ENCODE data around the gene GPR89A. TPM values are rescaled to one million over a fixed set of nuclear protein-coding genes. Genes with fewer than 3 reads are reported as not detected.

Gene GPR89A
- total RNA-seq, 4 donors from 2014 or later = 34.7 to 82.4 (median 52.1) TPM

DNA sequence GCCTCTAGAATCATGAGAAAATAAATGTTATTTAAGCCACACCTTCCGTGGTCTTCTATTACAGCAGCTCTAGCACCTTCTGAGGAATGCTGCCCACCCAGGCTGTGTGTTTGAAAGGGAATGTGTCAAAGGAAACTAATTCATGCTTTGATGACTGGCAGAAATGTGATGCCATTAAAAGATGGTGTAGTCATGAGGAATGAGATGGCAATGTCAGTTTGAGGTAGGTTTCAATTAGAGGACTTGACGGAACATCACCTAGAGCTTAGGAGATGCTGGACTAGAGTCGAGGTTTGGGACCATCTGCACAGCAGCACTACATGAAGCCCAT, 88.8 kb downstream of the GPR89A start:
- no peak for DNase-seq
- TF ChIP-seq POLR2A (IDR thresholded peaks at IDR 0.05) = no peak
- TF ChIP-seq, protein P1, sequence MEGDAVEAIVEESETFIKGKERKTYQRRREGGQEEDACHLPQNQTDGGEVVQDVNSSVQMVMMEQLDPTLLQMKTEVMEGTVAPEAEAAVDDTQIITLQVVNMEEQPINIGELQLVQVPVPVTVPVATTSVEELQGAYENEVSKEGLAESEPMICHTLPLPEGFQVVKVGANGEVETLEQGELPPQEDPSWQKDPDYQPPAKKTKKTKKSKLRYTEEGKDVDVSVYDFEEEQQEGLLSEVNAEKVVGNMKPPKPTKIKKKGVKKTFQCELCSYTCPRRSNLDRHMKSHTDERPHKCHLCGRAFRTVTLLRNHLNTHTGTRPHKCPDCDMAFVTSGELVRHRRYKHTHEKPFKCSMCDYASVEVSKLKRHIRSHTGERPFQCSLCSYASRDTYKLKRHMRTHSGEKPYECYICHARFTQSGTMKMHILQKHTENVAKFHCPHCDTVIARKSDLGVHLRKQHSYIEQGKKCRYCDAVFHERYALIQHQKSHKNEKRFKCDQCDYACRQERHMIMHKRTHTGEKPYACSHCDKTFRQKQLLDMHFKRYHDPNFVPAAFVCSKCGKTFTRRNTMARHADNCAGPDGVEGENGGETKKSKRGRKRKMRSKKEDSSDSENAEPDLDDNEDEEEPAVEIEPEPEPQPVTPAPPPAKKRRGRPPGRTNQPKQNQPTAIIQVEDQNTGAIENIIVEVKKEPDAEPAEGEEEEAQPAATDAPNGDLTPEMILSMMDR (IDR thresholded peaks at IDR 0.05) = no peak
- Histone ChIP-seq H3K4me1 (no peaks in the 10 kb centered on the region), H3K9me3 (no peaks in the 10 kb centered on the region), H3K27me3 (no peaks in the 10 kb centered on the region), H3K27ac (no peak overlapping the region), H3K36me3 (no peaks in the 10 kb centered on the region), H3K4me3 (no peak overlapping the region)

DNA sequence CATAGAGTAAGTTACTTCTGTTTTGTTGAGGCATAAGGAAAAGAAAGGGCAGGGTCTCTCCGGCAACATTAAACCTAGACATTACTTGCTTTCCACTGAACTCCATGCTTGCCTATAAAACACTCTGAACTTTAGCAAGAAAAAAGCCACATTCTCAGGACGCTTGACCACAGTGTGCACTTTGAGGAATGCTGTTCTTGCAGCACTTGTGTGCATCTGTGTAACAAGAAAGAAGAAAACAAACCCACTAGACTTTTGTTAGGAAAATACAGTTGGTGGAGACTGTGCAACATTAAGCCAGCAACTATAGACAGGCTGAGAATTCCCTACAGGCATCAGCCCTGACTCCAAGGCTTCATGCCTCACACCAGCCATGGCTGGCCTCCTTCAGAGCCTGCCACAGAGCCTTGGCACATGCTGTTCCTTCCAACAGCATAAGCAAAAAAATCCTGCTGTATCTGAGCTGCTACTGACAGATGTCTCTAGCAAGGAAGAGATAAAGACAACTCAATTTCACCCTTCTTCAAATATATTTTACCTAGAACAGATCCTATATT, 93.6 kb downstream of the GPR89A start:
- DNase-seq = no peak
- Histone ChIP-seq H3K9me3 (no peaks in the 10 kb centered on the region), H3K4me3 (no peak overlapping the region), H3K36me3 (no peaks in the 10 kb centered on the region), H3K27me3 (no peaks in the 10 kb centered on the region), H3K27ac (no peak overlapping the region), H3K4me1 (no peaks in the 10 kb centered on the region)
- no peak for TF ChIP-seq POLR2A (IDR thresholded peaks at IDR 0.05)
- TF ChIP-seq, protein P1 (IDR thresholded peaks at IDR 0.05) = no peak

DNA sequence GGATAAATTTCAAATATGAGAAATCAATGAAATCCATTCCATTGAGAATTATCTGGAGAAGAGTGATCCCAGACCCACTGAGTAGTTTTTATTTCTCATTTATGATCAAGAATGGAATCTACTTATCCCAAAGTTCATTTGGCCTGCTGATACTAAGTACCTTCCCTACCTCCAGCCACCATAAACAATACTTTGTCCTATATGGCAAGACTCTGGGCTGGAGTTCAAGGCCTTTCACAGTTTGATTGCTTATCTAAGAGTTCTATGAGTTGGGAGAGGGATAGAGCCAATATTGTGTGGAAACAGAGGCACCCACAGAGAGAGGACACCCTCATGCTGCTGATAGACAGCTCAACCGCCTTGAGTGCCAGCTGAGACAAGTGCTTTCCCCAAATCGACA, 94.3 kb downstream of the GPR89A start:
- Histone ChIP-seq H3K4me3 (no peak overlapping the region), H3K27ac (no peak overlapping the region), H3K27me3 (no peaks in the 10 kb centered on the region), H3K4me1 (no peaks in the 10 kb centered on the region), H3K9me3 (no peaks in the 10 kb centered on the region), H3K36me3 (no peaks in the 10 kb centered on the region)
- no peak for DNase-seq
- no peak for TF ChIP-seq POLR2A (IDR thresholded peaks at IDR 0.05)
- TF ChIP-seq, protein P1 (IDR thresholded peaks at IDR 0.05) = no peak

DNA sequence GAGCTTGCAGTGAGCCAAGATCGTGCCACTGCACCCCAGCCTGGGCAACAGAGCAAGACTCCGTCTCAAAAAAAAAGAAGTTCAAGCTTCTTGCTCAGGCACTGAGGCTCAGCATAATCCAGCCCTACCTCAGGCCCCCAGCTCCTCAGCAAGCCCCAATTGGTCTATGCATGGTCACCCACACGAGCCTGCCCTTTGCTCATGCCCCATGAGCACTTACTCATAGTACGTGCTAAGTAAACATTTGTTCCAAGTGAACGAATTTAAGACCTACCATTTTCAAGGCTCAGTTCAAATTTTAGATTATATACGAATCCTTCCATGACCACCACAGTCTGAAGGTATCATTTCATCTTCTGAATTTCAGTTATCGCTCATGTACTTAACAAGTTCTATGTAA, 95.0 kb downstream of the GPR89A start:
- no peak for TF ChIP-seq POLR2A (IDR thresholded peaks at IDR 0.05)
- TF ChIP-seq, protein P1 (IDR thresholded peaks at IDR 0.05) = no peak
- H3K36me3 ChIP-seq = no peaks in the 10 kb centered on the region
- no peak for DNase-seq
- H3K4me3 ChIP-seq = no peak overlapping the region
- H3K9me3 ChIP-seq = no peaks in the 10 kb centered on the region
- no peak overlapping the region for H3K27ac ChIP-seq
- H3K27me3 ChIP-seq = no peaks in the 10 kb centered on the region
- H3K4me1 ChIP-seq = peaks cover 0 to 6% (median 0%) of the 10 kb centered on the region in 4 donors

DNA sequence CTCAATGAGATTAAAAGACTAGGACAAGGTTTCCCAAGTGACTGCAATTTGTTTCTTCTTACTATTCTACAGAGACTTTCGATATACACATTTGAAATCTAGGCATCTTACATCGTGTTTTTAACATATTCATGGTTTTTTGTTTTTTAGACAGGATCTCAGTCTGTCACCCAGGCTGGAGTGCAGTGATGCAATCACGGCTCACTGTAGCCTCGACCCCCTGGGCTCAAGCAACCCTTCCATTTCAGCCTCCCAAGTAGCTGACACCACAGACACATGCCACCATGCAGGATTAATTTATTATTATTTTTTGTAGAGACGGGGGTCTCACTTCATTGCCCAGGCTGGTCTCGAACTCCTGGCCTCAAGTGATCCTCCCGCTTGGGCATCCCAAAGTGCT, 97.8 kb downstream of the GPR89A start:
- no peak overlapping the region for H3K27ac ChIP-seq
- peak overlapping the region in 2 of 4 donors; percentile 50 to 52 for H3K4me3 ChIP-seq
- no peaks in the 10 kb centered on the region for H3K9me3 ChIP-seq
- TF ChIP-seq, protein P1 (IDR thresholded peaks at IDR 0.05) = no peak
- no peak for TF ChIP-seq POLR2A (IDR thresholded peaks at IDR 0.05)
- peaks cover 0 to 7% (median 0%) of the 10 kb centered on the region in 4 donors for H3K4me1 ChIP-seq
- no peaks in the 10 kb centered on the region for H3K36me3 ChIP-seq
- DNase-seq = no peak
- no peaks in the 10 kb centered on the region for H3K27me3 ChIP-seq
